ENCODE results near the gene CRYZ.

- TF ChIP-seq POLR2A (IDR thresholded peaks at IDR 0.05) (no peak), POLR2AphosphoS5 (IDR thresholded peaks at IDR 0.05) (no peak)
- TF ChIP-seq, protein P1, sequence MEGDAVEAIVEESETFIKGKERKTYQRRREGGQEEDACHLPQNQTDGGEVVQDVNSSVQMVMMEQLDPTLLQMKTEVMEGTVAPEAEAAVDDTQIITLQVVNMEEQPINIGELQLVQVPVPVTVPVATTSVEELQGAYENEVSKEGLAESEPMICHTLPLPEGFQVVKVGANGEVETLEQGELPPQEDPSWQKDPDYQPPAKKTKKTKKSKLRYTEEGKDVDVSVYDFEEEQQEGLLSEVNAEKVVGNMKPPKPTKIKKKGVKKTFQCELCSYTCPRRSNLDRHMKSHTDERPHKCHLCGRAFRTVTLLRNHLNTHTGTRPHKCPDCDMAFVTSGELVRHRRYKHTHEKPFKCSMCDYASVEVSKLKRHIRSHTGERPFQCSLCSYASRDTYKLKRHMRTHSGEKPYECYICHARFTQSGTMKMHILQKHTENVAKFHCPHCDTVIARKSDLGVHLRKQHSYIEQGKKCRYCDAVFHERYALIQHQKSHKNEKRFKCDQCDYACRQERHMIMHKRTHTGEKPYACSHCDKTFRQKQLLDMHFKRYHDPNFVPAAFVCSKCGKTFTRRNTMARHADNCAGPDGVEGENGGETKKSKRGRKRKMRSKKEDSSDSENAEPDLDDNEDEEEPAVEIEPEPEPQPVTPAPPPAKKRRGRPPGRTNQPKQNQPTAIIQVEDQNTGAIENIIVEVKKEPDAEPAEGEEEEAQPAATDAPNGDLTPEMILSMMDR (IDR thresholded peaks at IDR 0.05): no peak
Measured at GRCh38 chr1:74693473-74693872, 39.4 kb downstream of the CRYZ start.
